IMR-90 (cell line): ENCODE measurements around the gene CAMK2B. TPM values are rescaled to one million over a fixed set of nuclear protein-coding genes. Genes with fewer than 3 reads are reported as not detected.

Experiments
- ATAC-seq: fragments of 200-7000 bp; cut with Tn5 transposase; 2 replicates; pipeline ENCODE4 v1.9.1; 2020; ENCODE audit warnings: low read depth, mild to moderate bottlenecking, moderate library complexity
- BruUV-seq: library from RNA; stranded (reverse); fragments of 400-500 nt; replicated peaks from 2 replicates; lab custom pipeline; 2021; lab: Mats Ljungman, UMichigan
- CTCF ChIA-PET: fragments of 300-600 bp; formaldehyde crosslinking; extraction: SDS; loops from one replicate; lab custom pipeline; 2021; ENCODE audit warnings: antibody characterized with exemption; lab: Yijun Ruan, JAX
- POLR2A ChIA-PET: fragments of 300-600 bp; sonication (Branson Sonifier 250); formaldehyde crosslinking; loops from one replicate; lab custom pipeline; 2022; ENCODE audit warnings: antibody characterized with exemption; ENCODE audit not compliant: unreplicated experiment; lab: Charles Lee
- DNase-seq: peaks from one replicate; pipeline ENCODE4 v3.0.0; 2013
- H2AFZ ChIP-seq: replicated peaks from 2 replicates; pipeline ENCODE3; 2013; ENCODE audit warnings: low read length, mild to moderate bottlenecking; ENCODE audit not compliant: poor library complexity
- H2AK5ac ChIP-seq: 2 replicates; pipeline ENCODE4 v1.6.1; 2013; ENCODE audit warnings: low read depth, low read length, inconsistent platforms
- H2AK9ac ChIP-seq: replicated peaks from 2 replicates; pipeline ENCODE3; 2013; ENCODE audit warnings: mild to moderate bottlenecking, low read depth, low read length, moderate library complexity; ENCODE audit not compliant: poor library complexity
- H2BK120ac ChIP-seq: 2 replicates; pipeline ENCODE4 v1.6.1; 2013; ENCODE audit warnings: low read depth, low read length, inconsistent platforms
- H2BK15ac ChIP-seq: 3 replicates; pipeline ENCODE4 v1.6.1; 2013; ENCODE audit warnings: low read depth, low read length, inconsistent platforms
- H2BK20ac ChIP-seq: 2 replicates; pipeline ENCODE4 v1.6.1; 2013; ENCODE audit warnings: low read depth, mild to moderate bottlenecking, inconsistent platforms, low read length, moderate library complexity
- H2BK5ac ChIP-seq: 2 replicates; pipeline ENCODE4 v1.6.1; 2013; ENCODE audit warnings: mild to moderate bottlenecking, low read depth, low read length, inconsistent platforms; ENCODE audit not compliant: poor library complexity, severe bottlenecking
- H3K14ac ChIP-seq: replicated peaks from 2 replicates; pipeline ENCODE4 v1.6.1; 2013; ENCODE audit warnings: low read depth, low read length, inconsistent platforms
- H3K18ac ChIP-seq: 2 replicates; pipeline ENCODE4 v1.6.1; 2013; ENCODE audit warnings: low read depth, low read length, control low read depth
- H3K23ac ChIP-seq: 2 replicates; pipeline ENCODE4 v1.6.1; 2013; ENCODE audit warnings: low read depth, low read length, inconsistent platforms
- H3K27ac ChIP-seq: 2 replicates; pipeline ENCODE4 v1.5.1; 2013; ENCODE audit warnings: mild to moderate bottlenecking, control low read depth, low read length; ENCODE audit not compliant: insufficient read depth
- H3K27me3 ChIP-seq: 2 replicates; pipeline ENCODE4 v1.6.1; 2013; ENCODE audit warnings: low read length; ENCODE audit not compliant: control insufficient read depth, insufficient read depth
- H3K36me3 ChIP-seq: 2 replicates; pipeline ENCODE4 v1.6.1; 2013; ENCODE audit warnings: low read length, mixed read lengths; ENCODE audit not compliant: control insufficient read depth, insufficient read depth
- H3K4ac ChIP-seq: 2 replicates; pipeline ENCODE4 v1.6.1; 2013; ENCODE audit warnings: low read depth, low read length, inconsistent platforms
- H3K4me1 ChIP-seq: 2 replicates; pipeline ENCODE4 v1.6.1; 2013; ENCODE audit warnings: low read length, mixed read lengths; ENCODE audit not compliant: control insufficient read depth, insufficient read depth
- H3K4me2 ChIP-seq: 2 replicates; pipeline ENCODE4 v1.6.1; 2013; ENCODE audit warnings: low read depth, mild to moderate bottlenecking, control low read depth, low read length, moderate library complexity
- H3K4me3 ChIP-seq: 2 replicates; pipeline ENCODE4 v1.5.1; 2013; ENCODE audit warnings: low read depth, mild to moderate bottlenecking, control low read depth, low read length, moderate library complexity; ENCODE audit not compliant: insufficient read depth
- H3K56ac ChIP-seq: 2 replicates; pipeline ENCODE4 v1.6.1; 2013; ENCODE audit warnings: low read length, inconsistent platforms; ENCODE audit not compliant: insufficient read depth; ENCODE audit errors: extremely low read depth
- H3K79me1 ChIP-seq, 2 experiments: 2 replicates each; pipeline ENCODE4 v1.6.1; 2013; ENCODE audit warnings: low read length in 2 of 2, inconsistent platforms in 1 of 2, low read depth in 1 of 2
- H3K9ac ChIP-seq: 2 replicates; pipeline ENCODE4 v1.6.1; 2013; ENCODE audit warnings: low read depth, low read length, control low read depth
- H3K9me1 ChIP-seq: 2 replicates; pipeline ENCODE4 v1.6.1; 2013; ENCODE audit warnings: low read length, inconsistent platforms; ENCODE audit not compliant: insufficient read depth
- H3K9me3 ChIP-seq: 2 replicates; pipeline ENCODE4 v1.6.1; 2013; ENCODE audit warnings: low read length; ENCODE audit not compliant: control insufficient read depth, insufficient read depth
- H4K20me1 ChIP-seq: 2 replicates; pipeline ENCODE4 v1.6.1; 2013; ENCODE audit warnings: low read length, inconsistent platforms; ENCODE audit not compliant: insufficient read depth
- H4K5ac ChIP-seq: 2 replicates; pipeline ENCODE4 v1.6.1; 2013; ENCODE audit warnings: mild to moderate bottlenecking, low read depth, low read length, control low read depth
- H4K8ac ChIP-seq, 2 experiments: 2 replicates each; pipeline ENCODE4 v1.6.1; 2013; ENCODE audit warnings: low read depth in 2 of 2, low read length in 2 of 2, control low read depth in 1 of 2, inconsistent platforms in 1 of 2
- H4K91ac ChIP-seq: 2 replicates; pipeline ENCODE4 v1.6.1; 2013; ENCODE audit warnings: low read depth, low read length, inconsistent platforms; ENCODE audit not compliant: insufficient read depth
- BHLHE40 ChIP-seq: fragments of 150-350 bp; IDR thresholded peaks from 2 replicates; pipeline ENCODE4 v1.6.1; 2016; ENCODE audit warnings: mild to moderate bottlenecking, low read depth, low read length
- CEBPB ChIP-seq: IDR thresholded peaks from 2 replicates; pipeline ENCODE4 v1.6.1; 2012; ENCODE audit warnings: low read depth, low read length, improper control_type of control experiment
- CHD1 ChIP-seq: IDR thresholded peaks from 2 replicates; pipeline ENCODE4 v1.6.1; 2012; ENCODE audit warnings: low read depth, low read length, improper control_type of control experiment
- CTCF ChIP-seq: conservative IDR thresholded peaks from 2 replicates; pipeline ENCODE4 v1.5.1; 2012; ENCODE audit warnings: mild to moderate bottlenecking, low read depth, low read length, improper control_type of control experiment
- FOS ChIP-seq: fragments of 150-350 bp; IDR thresholded peaks from 2 replicates; pipeline ENCODE4 v1.6.1; 2016; ENCODE audit warnings: low read depth, low read length
- MAFK ChIP-seq: IDR thresholded peaks from 2 replicates; pipeline ENCODE4 v1.6.1; 2012; ENCODE audit warnings: low read depth, low read length, improper control_type of control experiment
- MAZ ChIP-seq: IDR thresholded peaks from 2 replicates; pipeline ENCODE4 v1.6.1; 2012; ENCODE audit warnings: low read depth, mild to moderate bottlenecking, low read length, improper control_type of control experiment, moderate library complexity, borderline replicate concordance
- MXI1 ChIP-seq: IDR thresholded peaks from 2 replicates; pipeline ENCODE4 v1.6.1; 2012; ENCODE audit warnings: low read depth, mild to moderate bottlenecking, low read length, moderate library complexity, borderline replicate concordance
- NFE2L2 ChIP-seq: fragments of 150-350 bp; IDR thresholded peaks from 2 replicates; pipeline ENCODE4 v1.6.1; 2016; ENCODE audit warnings: low read depth, mild to moderate bottlenecking, low read length
- POLR2A ChIP-seq: IDR thresholded peaks from 2 replicates; pipeline ENCODE4 v1.6.1; 2012; ENCODE audit warnings: mild to moderate bottlenecking, low read depth, low read length
- RAD21 ChIP-seq: IDR thresholded peaks from 2 replicates; pipeline ENCODE4 v1.6.1; 2012; ENCODE audit warnings: low read length, improper control_type of control experiment
- RCOR1 ChIP-seq: IDR thresholded peaks from 2 replicates; pipeline ENCODE4 v1.6.1; 2012; ENCODE audit warnings: mild to moderate bottlenecking, low read length, improper control_type of control experiment; ENCODE audit not compliant: insufficient replicate concordance
- RFX5 ChIP-seq: IDR thresholded peaks from 2 replicates; pipeline ENCODE4 v1.8.0; 2012; ENCODE audit warnings: low read depth, mild to moderate bottlenecking, low read length, moderate library complexity
- SMC3 ChIP-seq: fragments of 150-350 bp; IDR thresholded peaks from 2 replicates; pipeline ENCODE4 v1.6.1; 2016; ENCODE audit warnings: low read depth, mild to moderate bottlenecking, antibody characterized with exemption, low read length, moderate library complexity
- WGBS, 2 experiments: methylation state at CpG; one replicate each; pipeline versions ENCODE4 v1.1.5 to v1.1.7; 2013; ENCODE audit warnings: missing lambda C conversion rate in 2 of 2; ENCODE audit not compliant: insufficient read length in 1 of 2; ENCODE audit errors: extremely low coverage in 2 of 2; 5-methylcytosine and 5-hydroxymethylcytosine counted together
- dilution Hi-C: fragments of 300-500 bp; cut with HindIII; formaldehyde crosslinking; loops from one replicate; pipeline ENCODE4 v1.14.3; 2018; ENCODE audit warnings: low sequenced_read_pairs; ENCODE audit not compliant: unreplicated experiment
- in situ Hi-C: fragments of 300-500 bp; cut with MboI; formaldehyde crosslinking; loops from 3 replicates; pipeline ENCODE4 v1.14.3; 2019; ENCODE audit warnings: low sequenced_read_pairs, inconsistent platforms, mixed read lengths
- intact Hi-C: fragments of 100-400 bp; cut with micrococcal nuclease; formaldehyde crosslinking; loops from 2 replicates; pipeline ENCODE4 v1.10.0; 2022
- polyA plus RNA-seq, 3 experiments: library from polyadenylated mRNA; depleted of rRNA; stranded (reverse); fragments of >200 nt; gene quantifications; 2 replicates each; pipeline ENCODE4 v1.2.3, GENCODE V29; 2012; ENCODE audit warnings: low replicate concordance in 1 of 3
- total RNA-seq: library from RNA; depleted of rRNA; stranded (reverse); fragments of >200 nt; gene quantifications from 2 replicates; pipeline ENCODE4 v1.2.3, GENCODE V29; 2012
- TF ChIP-seq, protein P1 (sequence below): fragments of 150-350 bp; IDR thresholded peaks from 2 replicates; pipeline ENCODE4 v1.6.1; 2017; ENCODE audit warnings: mild to moderate bottlenecking, antibody characterized with exemption, low read length, low read depth
- TF ChIP-seq, protein P2 (sequence below): fragments of 150-350 bp; IDR thresholded peaks from 2 replicates; pipeline ENCODE4 v1.6.1; 2016; ENCODE audit warnings: low read depth, mild to moderate bottlenecking, low read length, moderate library complexity, borderline replicate concordance

Gene CAMK2B
- total and polyA plus RNA-seq, 2 of the 4 experiments (the other 2 are of a cell fraction) = 0.18 to 0.36 TPM

- Histone ChIP-seq H3K27ac (no peak overlapping the region), H3K36me3 (no peaks in the 10 kb centered on the region), H4K20me1 (no peaks in the 10 kb centered on the region; the same call in 1 of the 2 replicates), H2AK9ac (no peak overlapping the region), H3K4ac (no peak overlapping the region), H2AFZ (peak overlapping the region; percentile 61), H4K8ac (no peak overlapping the region), H3K27me3 (peaks cover 27% of the 10 kb centered on the region), H2BK20ac (no peak overlapping the region), H3K4me2 (no peak overlapping the region), H3K56ac (no peak overlapping the region), H4K5ac (no peak overlapping the region), H3K4me1 (peaks cover 7% of the 10 kb centered on the region; the same call in 1 of the 2 replicates), H3K9me1 (0 out of 2 replicates have a peak, but pooled peaks cover 4% of the 10 kb centered on the region), H3K14ac (no peak overlapping the region), H3K9me3 (no peaks in the 10 kb centered on the region), H2BK15ac (no peak overlapping the region), H3K23ac (no peak overlapping the region), H2BK5ac (no peak overlapping the region), H3K9ac (no peak overlapping the region), H4K91ac (no peak overlapping the region), H2AK5ac (no peak overlapping the region), H3K4me3 (no peak overlapping the region), H3K18ac (no peak overlapping the region; the same call in 1 of the 2 replicates), H3K79me1 (no peaks in the 10 kb centered on the region), H2BK120ac (no peak overlapping the region)
- DNase-seq = no peak
- ChIA-PET POLR2A (interaction anchor here (0.6 kb wide), 1 partner anchor 48 kb away, joined by 3 read pairs; no protein-coding TSS in a partner anchor), CTCF (no interaction called here)
- dilution Hi-C loops = no loop called here
- TF ChIP-seq BHLHE40 (no peak), NFE2L2 (no peak), MAZ (no peak), RFX5 (no peak), CHD1 (no peak), RCOR1 (no peak), MXI1 (no peak), CTCF (no peak), RAD21 (no peak), FOS (no peak), MAFK (no peak), POLR2A (no peak), CEBPB (no peak), SMC3 (no peak)
- TF ChIP-seq, protein P1, sequence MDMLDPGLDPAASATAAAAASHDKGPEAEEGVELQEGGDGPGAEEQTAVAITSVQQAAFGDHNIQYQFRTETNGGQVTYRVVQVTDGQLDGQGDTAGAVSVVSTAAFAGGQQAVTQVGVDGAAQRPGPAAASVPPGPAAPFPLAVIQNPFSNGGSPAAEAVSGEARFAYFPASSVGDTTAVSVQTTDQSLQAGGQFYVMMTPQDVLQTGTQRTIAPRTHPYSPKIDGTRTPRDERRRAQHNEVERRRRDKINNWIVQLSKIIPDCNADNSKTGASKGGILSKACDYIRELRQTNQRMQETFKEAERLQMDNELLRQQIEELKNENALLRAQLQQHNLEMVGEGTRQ = no peak
- TF ChIP-seq, protein P2, sequence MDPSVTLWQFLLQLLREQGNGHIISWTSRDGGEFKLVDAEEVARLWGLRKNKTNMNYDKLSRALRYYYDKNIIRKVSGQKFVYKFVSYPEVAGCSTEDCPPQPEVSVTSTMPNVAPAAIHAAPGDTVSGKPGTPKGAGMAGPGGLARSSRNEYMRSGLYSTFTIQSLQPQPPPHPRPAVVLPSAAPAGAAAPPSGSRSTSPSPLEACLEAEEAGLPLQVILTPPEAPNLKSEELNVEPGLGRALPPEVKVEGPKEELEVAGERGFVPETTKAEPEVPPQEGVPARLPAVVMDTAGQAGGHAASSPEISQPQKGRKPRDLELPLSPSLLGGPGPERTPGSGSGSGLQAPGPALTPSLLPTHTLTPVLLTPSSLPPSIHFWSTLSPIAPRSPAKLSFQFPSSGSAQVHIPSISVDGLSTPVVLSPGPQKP = no peak
- BruUV-seq = no TSS peak
- in situ Hi-C loops = no loop called here
- ATAC-seq = no peak
- 95% methylated on average over 4 of the region's 12 CpGs; no CpG with 5 or more reads in 1 of the 2 experiments for WGBS, 2 experiments
- intact Hi-C loops = no loop called here
These were observed 35.2 kb downstream of the CAMK2B start for GRCh38 chr7:44290252-44290620.
